Measurements from ENCODE around the gene CDC42EP3. TPM values are rescaled to one million over a fixed set of nuclear protein-coding genes. Genes with fewer than 3 reads are reported as not detected.

CDC42EP3 gene
- total RNA-seq, 6 experiments from 2014 or later = 159 to 248 (median 201) TPM

DNA sequence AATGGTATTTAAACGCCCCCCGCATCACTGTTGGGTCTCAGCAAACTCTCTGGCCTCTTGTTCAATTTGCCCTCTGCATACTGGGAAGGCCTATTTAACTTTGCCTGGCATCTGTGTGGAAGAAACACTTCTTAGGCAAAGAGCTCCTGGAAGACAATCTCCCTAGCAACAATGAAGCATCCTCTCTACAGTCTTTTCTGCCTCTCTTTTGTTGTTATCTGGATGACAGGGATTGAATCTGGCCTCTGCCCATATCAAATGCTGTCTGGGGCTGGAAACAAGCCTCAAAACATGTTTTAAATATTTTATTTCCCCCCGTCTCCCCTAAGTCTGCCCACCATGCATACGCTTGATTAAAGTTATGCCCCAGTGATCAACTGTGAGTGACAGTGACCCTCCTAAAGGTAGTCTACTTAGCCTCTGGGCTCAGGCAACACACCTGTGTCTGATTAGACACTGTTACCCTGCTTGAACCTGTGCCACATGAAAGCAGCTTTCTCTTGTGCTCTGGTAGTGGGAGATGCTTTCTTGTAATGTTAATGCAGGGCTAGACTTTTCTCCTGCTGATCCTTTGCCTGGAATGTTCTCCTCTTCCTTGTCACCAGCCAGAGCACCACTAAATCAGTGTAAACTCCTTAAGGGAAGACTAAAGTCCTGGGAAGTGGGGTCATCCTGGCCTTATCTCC lies 34.9 kb downstream of the CDC42EP3 start:
- peaks cover 13% of the 10 kb centered on the region for H3K27me3 Mint-ChIP-seq (ENCODE audit: insufficient read depth)
- peaks cover 16% of the 10 kb centered on the region for H3K36me3 Mint-ChIP-seq (ENCODE audit: low read depth)
- TF ChIP-seq, protein P1, sequence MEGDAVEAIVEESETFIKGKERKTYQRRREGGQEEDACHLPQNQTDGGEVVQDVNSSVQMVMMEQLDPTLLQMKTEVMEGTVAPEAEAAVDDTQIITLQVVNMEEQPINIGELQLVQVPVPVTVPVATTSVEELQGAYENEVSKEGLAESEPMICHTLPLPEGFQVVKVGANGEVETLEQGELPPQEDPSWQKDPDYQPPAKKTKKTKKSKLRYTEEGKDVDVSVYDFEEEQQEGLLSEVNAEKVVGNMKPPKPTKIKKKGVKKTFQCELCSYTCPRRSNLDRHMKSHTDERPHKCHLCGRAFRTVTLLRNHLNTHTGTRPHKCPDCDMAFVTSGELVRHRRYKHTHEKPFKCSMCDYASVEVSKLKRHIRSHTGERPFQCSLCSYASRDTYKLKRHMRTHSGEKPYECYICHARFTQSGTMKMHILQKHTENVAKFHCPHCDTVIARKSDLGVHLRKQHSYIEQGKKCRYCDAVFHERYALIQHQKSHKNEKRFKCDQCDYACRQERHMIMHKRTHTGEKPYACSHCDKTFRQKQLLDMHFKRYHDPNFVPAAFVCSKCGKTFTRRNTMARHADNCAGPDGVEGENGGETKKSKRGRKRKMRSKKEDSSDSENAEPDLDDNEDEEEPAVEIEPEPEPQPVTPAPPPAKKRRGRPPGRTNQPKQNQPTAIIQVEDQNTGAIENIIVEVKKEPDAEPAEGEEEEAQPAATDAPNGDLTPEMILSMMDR (IDR thresholded peaks at IDR 0.05) = no peak
- H3K4me3 Mint-ChIP-seq = no peak overlapping the region; the same call in 1 of the 2 replicates
- H3K27ac Mint-ChIP-seq = peak overlapping the region; percentile 88
- no peaks in the 10 kb centered on the region for H3K9me3 Mint-ChIP-seq
- DNase-seq = no peak
- peaks cover 96% of the 10 kb centered on the region for H3K4me1 Mint-ChIP-seq (ENCODE audit: low read depth)

DNA sequence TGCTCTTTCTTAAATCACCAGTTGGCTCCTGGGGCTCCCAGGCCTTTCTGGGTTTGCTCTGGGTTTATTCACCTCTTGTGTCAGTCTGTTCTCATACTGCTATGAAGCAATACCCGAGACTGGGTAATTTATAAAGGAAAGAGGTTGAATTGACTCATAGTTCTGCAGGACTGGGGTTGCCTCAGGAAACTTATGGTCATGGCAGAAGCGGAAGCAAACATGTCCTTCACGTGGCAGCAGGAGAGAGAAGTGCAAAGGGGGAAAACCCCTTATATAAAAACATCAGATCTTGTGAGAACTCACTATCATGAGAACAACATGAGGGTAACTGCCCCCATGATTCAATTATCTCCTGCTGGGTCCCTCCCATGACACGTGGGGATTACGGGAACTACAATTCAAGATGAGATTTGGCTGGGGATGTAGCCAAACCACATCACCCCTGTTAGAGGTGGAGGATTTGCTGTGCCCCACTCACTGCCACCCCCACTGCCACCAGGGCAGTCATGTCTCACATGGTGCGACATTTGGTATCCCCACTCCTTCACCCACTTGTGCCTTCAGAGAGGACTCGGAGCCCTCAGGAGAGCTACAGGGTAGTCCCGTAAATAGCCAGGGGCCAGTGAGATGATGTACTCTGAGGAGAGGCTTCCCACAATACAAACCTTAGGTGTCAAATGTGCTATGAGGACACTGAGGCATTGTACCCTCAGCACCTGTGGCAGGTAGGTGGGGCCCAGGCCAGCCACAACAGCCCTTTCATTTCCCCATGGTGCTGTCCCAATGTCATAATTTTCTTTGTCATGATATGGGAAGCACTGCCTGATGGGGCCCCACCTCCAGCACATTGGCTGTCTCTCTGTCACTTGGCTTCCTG lies 35.7 kb downstream of the CDC42EP3 start:
- DNase-seq = peak; percentile 92
- H3K4me1 Mint-ChIP-seq (ENCODE audit: low read depth) = peaks cover 97% of the 10 kb centered on the region
- H3K27ac Mint-ChIP-seq = peak overlapping the region; percentile 88
- peaks cover 13% of the 10 kb centered on the region for H3K27me3 Mint-ChIP-seq (ENCODE audit: insufficient read depth)
- TF ChIP-seq, protein P1 (IDR thresholded peaks at IDR 0.05) = no peak; the same call in 1 of the 2 replicates
- H3K9me3 Mint-ChIP-seq = no peaks in the 10 kb centered on the region
- peaks cover 9% of the 10 kb centered on the region for H3K36me3 Mint-ChIP-seq (ENCODE audit: low read depth)
- H3K4me3 Mint-ChIP-seq = no peak overlapping the region

DNA sequence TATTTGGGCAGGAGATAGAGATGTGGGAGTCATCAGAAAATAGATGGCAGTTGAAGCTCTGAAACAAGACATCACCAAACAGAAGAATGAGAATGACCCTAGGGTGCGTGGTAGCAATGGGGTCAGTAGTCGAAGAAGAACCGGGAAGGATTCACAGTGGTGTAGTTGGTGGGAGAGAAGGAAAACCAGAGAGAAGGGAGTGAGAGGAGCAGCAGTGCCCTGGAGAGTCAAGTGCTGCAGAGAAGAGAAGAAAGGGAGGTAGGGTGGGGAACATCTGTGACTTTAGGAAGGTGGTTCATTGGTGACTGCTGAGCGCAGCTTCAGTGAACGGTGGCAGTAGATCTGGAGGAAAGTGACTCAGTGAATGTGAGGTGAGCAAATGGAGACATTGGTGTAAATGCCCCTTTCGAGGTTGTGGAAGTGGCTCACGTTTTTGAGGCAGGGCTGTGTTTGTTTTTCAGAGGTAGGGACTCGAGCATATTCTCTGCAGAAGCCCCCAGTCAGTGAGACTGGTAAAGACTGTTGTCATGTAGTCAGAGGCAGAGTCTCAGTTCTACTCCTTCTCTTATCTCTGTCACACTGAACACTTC lies 36.4 kb downstream of the CDC42EP3 start:
- Mint-ChIP-seq H3K36me3 (ENCODE audit: low read depth) (peaks cover 5% of the 10 kb centered on the region), H3K4me1 (ENCODE audit: low read depth) (peaks cover 100% of the 10 kb centered on the region), H3K9me3 (no peaks in the 10 kb centered on the region), H3K27ac (peak overlapping the region; percentile 88), H3K4me3 (no peak overlapping the region; the same call in 1 of the 2 replicates), H3K27me3 (ENCODE audit: insufficient read depth) (peaks cover 9% of the 10 kb centered on the region)
- TF ChIP-seq, protein P1 (IDR thresholded peaks at IDR 0.05) = no peak
- DNase-seq = no peak

DNA sequence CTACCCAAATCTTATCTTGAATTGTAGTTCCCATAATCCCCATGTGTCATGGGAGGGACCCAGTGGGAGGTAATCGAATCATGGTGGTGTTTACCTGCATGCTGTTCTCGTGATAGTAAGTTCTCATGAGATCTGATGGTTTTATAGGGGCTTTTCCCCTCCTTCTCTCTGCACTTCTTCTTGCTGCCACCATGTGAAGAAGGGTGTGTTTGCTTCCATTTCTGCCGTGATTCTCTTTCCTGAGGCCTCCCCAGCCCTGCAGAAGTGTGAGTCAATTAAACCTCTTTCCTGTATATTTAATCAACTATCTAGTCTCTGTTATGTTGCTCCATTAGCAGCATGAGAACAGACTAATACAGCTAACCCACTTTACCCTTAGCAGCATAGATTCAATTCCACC lies 37.6 kb downstream of the CDC42EP3 start:
- H3K36me3 Mint-ChIP-seq (ENCODE audit: low read depth) = peaks cover 11% of the 10 kb centered on the region; the same call in 1 of the 2 replicates
- H3K27ac Mint-ChIP-seq = no peak overlapping the region
- H3K4me3 Mint-ChIP-seq = no peak overlapping the region
- H3K4me1 Mint-ChIP-seq (ENCODE audit: low read depth) = peaks cover 100% of the 10 kb centered on the region
- H3K9me3 Mint-ChIP-seq = no peaks in the 10 kb centered on the region
- no peak for DNase-seq
- TF ChIP-seq, protein P1 (IDR thresholded peaks at IDR 0.05) = 0 out of 2 replicates have a peak, but pooled peaks have one; percentile 6
- peaks cover 12% of the 10 kb centered on the region for H3K27me3 Mint-ChIP-seq (ENCODE audit: insufficient read depth)

DNA sequence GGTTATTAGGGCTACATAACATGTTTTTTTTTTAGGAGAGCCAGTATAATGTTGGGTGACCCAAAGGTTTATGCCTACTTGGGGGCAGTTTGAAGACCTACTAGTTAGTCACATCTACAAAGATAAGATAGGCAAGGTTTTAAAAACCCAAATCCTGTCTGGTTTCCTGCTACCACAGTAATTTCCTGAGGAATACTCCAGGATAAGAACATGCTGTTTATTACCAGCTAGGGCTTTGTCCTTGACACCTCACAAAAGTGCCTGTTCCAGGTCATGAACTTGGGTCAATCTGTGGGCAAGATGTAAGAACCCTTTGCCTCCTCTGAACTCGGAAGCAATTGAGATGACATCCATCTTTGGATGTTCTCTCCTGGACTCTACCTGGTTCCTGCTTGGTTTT lies 38.2 kb downstream of the CDC42EP3 start:
- Mint-ChIP-seq H3K9me3 (no peaks in the 10 kb centered on the region), H3K4me1 (ENCODE audit: low read depth) (peaks cover 100% of the 10 kb centered on the region), H3K27ac (no peak overlapping the region), H3K36me3 (ENCODE audit: low read depth) (peaks cover 11% of the 10 kb centered on the region; the same call in 1 of the 2 replicates), H3K27me3 (ENCODE audit: insufficient read depth) (peaks cover 11% of the 10 kb centered on the region), H3K4me3 (no peak overlapping the region)
- no peak for DNase-seq
- TF ChIP-seq, protein P1 (IDR thresholded peaks at IDR 0.05) = no peak

Measured in HFFc6 (cell line).